GM12872 (cell line): ENCODE measurements around the gene IQGAP3.

Source experiments
- CTCF ChIP-seq: IDR thresholded peaks from 3 replicates; pipeline ENCODE4 v1.5.1; 2011; ENCODE audit warnings: low read depth, mild to moderate bottlenecking, low read length, moderate library complexity; ENCODE audit not compliant: insufficient read depth

The IQGAP3 gene

DNA sequence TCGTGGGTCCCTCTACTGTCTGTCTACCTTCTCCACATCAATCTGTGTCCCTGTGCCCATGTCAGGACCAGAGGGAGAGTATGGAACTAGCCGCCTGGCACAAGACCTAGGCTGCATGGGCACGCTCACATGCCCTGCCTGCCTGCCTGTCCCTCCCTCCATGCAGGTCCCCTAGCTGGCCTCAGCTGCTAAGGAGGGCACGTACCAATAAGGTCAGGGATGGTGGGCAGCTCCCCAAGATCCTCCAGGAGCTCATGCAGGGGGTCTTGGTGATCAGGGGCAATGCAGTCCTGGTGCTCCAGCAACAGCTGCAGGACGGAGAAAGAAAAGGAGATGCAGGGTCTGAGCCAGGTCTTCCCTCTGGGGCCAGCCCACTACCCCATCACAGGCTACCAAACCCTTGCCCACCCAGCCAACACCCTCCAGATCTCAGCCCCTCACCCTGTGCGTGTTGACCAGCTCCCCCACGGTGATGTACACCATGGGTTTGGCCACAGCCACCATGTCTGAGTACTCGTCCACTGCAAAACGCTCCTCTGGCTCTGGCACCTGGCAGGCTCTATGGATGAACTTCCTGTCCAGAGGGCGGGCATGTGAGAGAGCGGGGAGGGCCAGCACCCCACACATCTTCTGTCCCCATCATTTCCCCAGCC lies 38.7 kb downstream of the IQGAP3 start:
- TF ChIP-seq CTCF: no peak

DNA sequence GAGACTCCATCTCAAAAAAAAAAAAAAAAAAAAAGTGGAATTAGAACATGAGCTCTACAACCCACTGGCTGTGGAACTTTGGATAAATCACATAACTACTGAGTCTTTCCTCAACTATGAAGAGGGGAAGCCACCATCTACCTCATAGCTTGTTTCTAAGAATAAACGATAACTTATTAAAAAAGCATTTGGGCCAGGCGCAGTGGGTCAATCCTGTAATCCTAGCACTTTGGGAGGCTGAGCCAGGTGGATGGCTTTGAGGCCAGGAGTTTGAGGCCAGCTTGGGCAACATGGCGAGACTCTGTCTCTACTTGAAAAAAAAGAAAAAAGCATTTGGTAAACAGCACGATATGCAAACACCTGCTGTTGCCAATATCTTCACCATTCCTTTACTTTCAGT lies 40.0 kb downstream of the IQGAP3 start:
- TF ChIP-seq CTCF: no peak

GRCh38 chr1:156530006-156530405 lies 42.4 kb downstream of the IQGAP3 start:
- no peak for TF ChIP-seq CTCF

DNA sequence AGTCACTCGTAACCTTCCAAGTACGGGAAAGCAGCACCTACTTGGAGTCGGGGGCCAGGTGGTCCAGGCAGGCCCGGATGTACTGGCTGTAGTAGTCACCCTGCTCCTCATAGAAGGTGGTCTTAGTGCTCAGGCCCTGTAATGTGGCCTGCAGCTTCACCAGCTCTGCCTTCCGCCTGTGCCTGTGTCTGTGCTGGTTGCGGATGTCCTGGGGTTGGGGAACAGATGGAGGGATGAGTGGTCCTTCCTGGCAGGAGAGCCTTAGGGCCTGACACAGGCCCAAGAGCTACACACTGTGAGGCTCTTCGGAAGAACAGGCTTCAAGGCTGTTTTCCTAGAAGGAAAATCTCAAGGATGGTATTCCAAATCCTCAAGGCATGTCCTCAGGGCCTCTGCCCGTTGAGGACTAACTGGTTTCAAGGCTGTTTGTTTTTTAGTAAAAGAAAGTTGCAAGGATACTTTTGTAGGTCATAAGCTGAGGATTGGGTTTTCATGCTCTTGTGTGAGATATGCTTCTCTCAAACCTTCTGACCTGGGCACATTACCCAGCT lies 43.4 kb downstream of the IQGAP3 start:
- TF ChIP-seq CTCF: no peak

- no peak for TF ChIP-seq CTCF
These were observed 44.1 kb downstream of the IQGAP3 start for GRCh38 chr1:156528231-156528630.

DNA sequence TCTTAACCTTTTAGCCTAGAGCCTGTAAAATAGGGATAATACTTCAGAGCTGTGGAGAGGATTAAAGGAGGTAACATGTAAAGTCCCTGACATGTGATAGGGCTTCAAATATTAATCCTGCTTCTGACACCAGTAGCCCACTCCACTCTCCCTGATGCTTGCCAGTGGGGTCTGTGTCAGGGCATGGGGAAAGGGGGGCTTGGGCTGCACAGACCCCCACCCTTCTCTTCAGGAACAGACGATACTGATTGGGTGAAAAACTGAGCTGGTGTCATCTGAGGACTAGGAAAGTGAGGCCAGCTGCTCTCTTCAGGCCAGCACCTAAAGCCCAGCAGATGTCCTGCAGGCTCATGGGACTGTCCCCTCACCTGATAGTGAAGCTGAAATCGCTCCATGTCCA lies 44.8 kb downstream of the IQGAP3 start:
- TF ChIP-seq CTCF: no peak

- TF ChIP-seq CTCF: no peak
These were observed 46.4 kb downstream of the IQGAP3 start for GRCh38 chr1:156525856-156526489.
